ENCODE measurements around the gene GSTT4.
"Not testable (repeated sequence)": the region's sequence is repeated elsewhere in the genome, so short reads cannot be mapped to it uniquely, and the experiment has no call there.

- not testable (repeated sequence) for TF ChIP-seq HOXA7 (CRISPR knock-in tag; IDR thresholded peaks at IDR 0.05); POLR2AphosphoS2 (conservative IDR thresholded peaks at IDR 0.05; ENCODE audit: low read length)
Measured at GRCh38 chr22:23986089-23986488, 19.2 kb downstream of the GSTT4 start.

Measured in A549 (cell line).